ENCODE data around the gene SRXN1.

The SRXN1 gene

DNA sequence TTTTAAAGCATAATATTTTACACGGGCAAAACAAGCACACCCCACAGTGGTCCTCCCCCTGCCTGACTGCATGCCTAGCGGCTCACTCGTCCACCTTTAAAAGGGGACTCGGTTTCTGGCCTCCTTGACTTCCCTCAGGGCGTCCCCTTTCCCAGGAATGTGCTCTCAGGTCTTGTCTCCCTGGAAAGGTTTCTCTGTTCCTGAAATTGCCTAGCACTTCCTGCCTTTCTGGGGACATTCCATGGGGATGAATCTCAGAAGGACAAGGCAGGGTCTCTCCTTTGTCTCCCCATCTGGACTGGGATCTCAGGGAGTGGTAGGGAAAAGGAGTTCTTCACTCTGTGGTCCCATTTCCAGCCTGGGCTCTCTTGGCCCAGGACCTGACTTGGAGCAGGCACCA is 47.8 kb downstream of the SRXN1 start:
- DNase-seq (ENCODE audit: low read depth): no peak

- no peak for DNase-seq (ENCODE audit: low read depth)
Observed at GRCh38 chr20:603116-603640, 49.8 kb downstream of the SRXN1 start.

- DNase-seq (ENCODE audit: low read depth): no peak
Observed at GRCh38 chr20:602111-602970, 50.7 kb downstream of the SRXN1 start.

DNA sequence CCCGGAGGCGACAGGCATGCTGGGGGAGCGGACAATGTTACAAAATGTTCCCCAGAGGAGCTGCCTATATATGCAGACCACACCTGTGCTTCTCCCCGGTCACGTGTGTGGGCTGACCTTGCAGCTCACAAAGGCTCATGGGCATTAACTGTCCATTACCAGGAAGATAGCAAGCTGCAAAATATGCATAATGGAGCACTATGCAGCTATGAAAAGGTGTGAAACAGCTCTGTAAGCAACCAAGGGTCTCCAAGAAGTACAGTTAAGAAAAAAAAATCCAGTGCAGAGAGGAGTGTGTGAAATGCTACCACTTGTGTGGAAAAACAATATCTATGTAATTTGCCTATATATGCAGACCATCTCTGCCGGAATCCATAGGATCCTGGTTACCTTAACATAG is 52.3 kb downstream of the SRXN1 start:
- DNase-seq (ENCODE audit: low read depth): no peak

DNA sequence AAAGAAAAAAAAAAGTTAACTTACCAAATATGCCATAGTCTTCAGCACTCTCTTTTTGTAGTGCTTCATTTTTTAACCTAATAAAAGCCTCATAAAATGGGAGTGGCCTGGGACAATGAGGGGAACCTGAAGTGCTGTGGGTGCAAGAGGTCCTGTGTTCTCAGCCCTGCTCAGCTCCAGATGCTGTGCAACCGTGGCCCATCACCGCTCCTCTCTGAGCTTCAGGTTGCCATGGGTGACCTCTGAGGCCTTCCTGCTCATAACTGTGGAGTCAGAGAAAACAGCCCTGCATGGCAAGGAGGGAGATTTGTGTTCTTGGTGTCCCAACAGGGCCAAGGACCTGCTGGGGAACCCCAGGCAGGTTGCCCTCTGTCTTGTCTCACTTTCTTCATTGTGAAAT is 52.9 kb downstream of the SRXN1 start:
- no peak for DNase-seq (ENCODE audit: low read depth)

GRCh38 chr20:598133-598850 is 54.7 kb downstream of the SRXN1 start:
- no peak for DNase-seq (ENCODE audit: low read depth)

GRCh38 chr20:597560-597959 is 55.4 kb downstream of the SRXN1 start:
- DNase-seq (ENCODE audit: low read depth): no peak

Data from activated T-cell treated with anti-CD3 and anti-CD28 coated beads for 1 hour (primary cell).